HG02938 (cell line): Measurements from ENCODE around the gene ZNF326.
"Not testable (repeated sequence)": the region's sequence is repeated elsewhere in the genome, so short reads cannot be mapped to it uniquely, and the experiment has no call there.

Source experiments
- ATAC-seq: cut with Tn5 transposase; IDR thresholded peaks from one replicate; pipeline ENCODE4 v1.9.1; 2021; ENCODE audit warnings: mild to moderate bottlenecking, moderate library complexity; ENCODE audit not compliant: unreplicated experiment

The ZNF326 gene

DNA sequence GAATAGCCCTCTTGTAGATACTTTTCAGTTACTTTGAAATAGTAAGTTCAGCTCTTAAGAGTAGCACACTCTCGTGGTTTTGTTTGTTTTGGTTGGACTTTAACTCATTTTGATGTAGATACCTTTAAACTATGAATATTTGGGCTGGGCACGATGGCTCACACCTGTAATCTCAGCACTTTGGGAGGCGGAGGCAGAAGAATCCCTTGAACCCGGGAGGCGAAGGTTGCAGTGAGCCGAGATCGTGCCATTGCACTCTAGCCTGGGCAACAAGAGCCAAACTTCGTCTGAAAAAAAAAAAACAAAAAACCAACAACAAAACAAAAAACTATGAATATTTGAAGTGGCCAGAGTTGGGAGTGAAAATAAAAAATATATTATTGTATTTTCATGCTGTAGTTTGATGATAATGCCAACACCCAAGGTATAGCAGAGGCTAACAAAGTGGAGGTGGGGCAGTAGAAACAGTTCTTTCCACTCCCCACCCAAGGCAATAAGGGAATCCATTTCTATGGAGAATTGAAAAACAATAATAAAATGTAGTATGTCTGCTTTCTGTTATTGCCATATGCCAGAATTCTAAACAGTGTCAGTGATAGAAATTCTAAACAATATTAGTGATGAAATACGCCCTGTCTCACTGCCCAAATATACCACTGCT lies 1.7 kb downstream of the ZNF326 start:
- no peak for ATAC-seq

GRCh38 chr1:89997152-89997551 lies 2.2 kb downstream of the ZNF326 start:
- not testable (repeated sequence) for ATAC-seq

- ATAC-seq: no peak
Measured at GRCh38 chr1:89998306-89998705, 3.4 kb downstream of the ZNF326 start.

- ATAC-seq: no peak
Measured at GRCh38 chr1:89999208-89999607, 4.3 kb downstream of the ZNF326 start.

DNA sequence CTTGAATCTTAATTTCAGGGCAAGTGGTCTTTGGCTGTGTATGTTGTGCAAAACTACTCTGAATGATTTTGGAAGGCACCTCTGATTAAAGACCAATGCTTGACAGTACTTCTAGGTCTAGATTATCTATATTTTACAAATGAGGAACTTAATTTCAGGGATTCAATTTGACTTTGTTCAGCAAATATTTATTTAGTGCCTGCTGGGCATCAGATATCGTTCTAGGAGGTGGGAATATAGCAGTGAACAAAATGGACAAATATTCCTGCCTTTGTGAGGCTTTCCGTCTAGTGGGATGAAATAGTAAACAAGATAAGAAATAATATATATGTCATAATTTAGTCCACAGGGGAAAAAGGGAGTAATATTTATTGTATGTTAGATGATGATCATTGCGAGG lies 4.7 kb downstream of the ZNF326 start:
- ATAC-seq: no peak

- no peak for ATAC-seq
Measured at GRCh38 chr1:90000934-90001676, 6.2 kb downstream of the ZNF326 start.

DNA sequence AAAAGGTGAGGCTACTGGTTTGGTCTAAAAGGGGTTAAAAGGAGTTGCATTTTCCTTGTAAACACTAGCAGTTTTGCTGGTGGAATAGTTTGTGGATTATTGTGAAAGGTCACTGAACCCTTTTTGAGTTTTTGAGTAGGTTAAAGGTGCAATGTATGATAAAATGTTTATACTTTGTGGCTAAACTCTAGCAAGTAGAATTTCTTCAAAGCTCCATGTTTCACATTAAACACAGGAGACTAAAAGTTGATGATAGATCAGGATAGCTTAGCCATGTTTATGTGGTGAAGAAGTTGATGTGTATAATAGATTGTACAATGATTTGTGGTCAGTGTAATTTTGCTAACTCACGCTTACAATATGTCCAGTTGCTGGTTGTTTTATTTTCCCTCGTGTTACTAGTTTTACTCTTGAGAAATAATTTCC lies 13.1 kb downstream of the ZNF326 start:
- ATAC-seq: no peak

DNA sequence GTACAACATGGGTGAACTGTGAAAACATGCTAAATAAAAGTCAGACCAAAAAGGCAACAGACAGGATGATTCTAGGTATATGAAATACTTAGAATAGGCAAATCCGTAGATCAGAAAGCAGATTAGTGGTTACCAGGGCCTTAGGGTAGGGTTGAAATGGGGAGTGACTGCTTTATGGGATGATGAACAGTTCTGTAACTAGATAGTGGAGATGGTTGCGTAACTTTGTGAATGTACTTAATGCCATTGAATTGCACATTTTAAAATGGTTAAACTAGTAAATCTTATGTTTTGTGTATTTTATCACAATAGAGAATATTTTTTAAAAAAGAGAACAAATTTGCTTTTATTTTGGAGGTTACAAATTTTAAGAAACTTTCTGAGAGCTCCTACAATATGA lies 17.4 kb downstream of the ZNF326 start:
- no peak for ATAC-seq

DNA sequence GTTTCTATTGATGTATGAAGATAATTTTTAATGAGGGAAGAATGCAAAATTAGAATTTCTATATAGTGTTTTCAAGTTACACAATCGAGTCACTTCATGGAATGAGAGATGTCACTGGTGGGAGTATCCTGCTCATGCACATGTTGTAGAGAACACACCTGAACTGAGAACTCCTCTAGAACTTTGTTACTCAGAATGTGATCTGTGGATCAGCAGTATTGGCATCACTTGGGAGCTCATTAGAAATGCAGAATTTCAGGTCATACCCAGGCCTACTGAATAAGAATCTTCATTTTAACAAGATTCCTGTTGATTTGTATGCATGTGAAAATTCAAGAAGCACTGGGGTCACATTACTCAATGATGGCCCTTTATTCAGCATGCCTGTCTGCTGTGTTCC lies 28.8 kb downstream of the ZNF326 start:
- no peak for ATAC-seq

DNA sequence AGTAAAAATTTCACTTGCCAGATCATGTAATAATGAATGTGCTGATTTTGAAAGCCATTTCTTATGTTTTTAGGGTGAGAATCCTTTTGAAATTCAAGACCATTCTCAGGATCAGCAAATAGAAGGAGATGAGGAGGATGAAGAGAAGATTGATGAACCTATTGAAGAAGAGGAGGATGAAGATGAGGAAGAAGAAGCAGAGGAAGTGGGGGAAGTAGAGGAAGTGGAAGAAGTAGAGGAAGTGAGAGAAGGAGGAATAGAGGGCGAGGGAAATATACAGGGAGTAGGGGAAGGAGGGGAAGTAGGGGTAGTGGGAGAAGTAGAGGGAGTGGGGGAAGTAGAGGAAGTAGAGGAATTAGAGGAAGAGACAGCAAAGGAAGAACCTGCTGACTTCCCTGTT lies 32.4 kb downstream of the ZNF326 start:
- ATAC-seq: no peak

DNA sequence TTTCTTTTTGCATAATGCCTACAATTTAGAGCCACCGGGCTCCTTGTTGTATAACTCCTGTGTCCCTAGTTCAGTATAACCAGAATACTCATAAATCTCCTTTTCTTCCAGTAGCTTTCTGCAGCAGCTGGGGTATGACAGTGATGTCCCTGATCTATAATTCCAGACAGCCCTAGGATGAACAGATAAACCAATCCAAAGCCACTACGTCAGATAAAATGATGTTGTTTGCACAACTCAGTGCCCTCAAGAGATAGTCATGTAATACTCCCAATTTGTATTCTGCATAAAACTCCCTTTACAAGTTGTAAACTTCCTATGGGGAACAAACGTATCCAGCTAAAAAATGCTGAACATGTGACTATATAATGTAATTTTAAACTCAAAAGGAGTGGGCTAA lies 44.7 kb downstream of the ZNF326 start:
- ATAC-seq: no peak

DNA sequence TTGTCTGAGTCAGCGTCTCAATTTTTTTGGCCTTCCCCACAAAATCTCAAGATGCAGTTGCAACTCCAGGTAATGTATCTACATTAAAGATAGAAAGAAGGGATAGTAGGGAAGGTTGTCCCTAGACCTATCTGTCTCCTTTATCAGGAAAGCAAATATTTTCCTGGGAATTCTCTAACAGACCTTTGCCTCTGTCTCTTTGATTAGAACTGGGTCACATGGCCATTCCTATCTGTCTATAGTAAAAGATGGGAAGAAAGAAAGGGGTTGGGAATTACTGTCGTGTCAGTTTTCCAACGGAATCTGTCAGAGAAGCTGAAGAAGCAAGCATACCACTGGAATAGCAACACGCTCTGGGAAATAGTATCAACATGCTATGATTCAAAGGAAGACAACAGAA lies 48.7 kb downstream of the ZNF326 start:
- no peak for ATAC-seq

GRCh38 chr1:90044346-90044745 lies 49.4 kb downstream of the ZNF326 start:
- no peak for ATAC-seq

GRCh38 chr1:90045853-90046563 lies 51.1 kb downstream of the ZNF326 start:
- ATAC-seq: no peak

GRCh38 chr1:90046635-90047034 lies 51.7 kb downstream of the ZNF326 start:
- ATAC-seq: no peak

GRCh38 chr1:90048043-90048442 lies 53.1 kb downstream of the ZNF326 start:
- no peak for ATAC-seq

DNA sequence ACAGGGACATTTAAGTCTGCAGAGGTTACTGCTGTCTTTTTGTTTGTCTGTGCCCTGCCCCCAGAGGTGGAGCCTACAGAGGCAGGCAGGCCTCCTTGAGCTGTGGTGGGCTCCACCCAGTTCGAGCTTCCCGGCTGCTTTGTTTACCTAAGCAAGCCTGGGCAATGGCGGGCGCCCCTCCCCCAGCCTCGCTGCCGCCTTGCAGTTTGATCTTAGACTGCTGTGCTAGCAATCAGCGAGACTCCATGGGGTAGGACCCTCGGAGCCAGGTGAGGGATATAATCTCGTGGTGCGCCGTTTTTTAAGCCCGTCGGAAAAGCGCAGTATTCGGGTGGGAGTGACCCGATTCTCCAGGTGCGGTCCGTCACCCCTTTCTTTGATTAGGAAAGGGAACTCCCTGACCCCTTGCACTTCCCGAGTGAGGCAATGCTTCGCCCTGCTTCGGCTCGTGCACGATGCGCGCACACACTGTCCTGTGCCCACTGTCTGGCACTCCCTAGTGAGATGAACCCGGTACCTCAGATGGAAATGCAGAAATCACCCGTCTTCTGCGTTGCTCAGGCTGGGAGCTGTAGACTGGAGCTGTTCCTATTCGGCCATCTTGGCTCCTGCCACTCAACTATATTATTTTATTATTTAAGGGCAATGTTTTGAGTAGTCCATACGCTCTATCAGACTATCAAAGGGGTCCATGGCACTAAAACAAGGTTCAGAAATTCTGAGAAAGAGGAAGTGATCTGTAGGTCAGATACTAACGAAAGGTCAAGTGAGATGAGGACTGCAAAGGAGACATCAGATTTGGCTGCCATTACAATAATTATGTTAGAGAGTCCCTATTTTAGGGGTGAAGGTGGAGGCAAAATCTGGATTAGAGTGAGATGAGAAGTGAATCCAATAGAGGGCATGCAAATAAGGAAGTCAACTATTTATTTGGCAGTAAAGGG lies 68.1 kb downstream of the ZNF326 start:
- not testable (repeated sequence) for ATAC-seq

DNA sequence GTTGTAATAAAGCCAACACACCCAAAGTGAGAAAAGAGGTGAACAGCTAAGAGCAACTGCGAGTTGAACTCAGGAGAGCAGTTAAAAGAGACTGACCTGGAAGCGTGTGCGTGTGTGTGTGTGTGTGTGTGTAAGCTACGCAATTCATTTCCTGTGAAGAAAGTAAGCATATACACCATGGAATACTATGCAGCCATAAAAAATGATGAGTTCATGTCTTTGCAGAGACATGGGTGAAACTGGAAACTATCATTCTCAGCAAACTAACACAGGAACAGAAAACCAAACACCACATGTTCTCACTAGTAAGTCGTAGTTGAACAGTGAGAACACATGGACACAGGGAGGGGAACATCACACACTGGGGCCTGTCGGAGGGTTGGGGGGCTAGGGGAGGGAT lies 69.2 kb downstream of the ZNF326 start:
- not testable (repeated sequence) for ATAC-seq

DNA sequence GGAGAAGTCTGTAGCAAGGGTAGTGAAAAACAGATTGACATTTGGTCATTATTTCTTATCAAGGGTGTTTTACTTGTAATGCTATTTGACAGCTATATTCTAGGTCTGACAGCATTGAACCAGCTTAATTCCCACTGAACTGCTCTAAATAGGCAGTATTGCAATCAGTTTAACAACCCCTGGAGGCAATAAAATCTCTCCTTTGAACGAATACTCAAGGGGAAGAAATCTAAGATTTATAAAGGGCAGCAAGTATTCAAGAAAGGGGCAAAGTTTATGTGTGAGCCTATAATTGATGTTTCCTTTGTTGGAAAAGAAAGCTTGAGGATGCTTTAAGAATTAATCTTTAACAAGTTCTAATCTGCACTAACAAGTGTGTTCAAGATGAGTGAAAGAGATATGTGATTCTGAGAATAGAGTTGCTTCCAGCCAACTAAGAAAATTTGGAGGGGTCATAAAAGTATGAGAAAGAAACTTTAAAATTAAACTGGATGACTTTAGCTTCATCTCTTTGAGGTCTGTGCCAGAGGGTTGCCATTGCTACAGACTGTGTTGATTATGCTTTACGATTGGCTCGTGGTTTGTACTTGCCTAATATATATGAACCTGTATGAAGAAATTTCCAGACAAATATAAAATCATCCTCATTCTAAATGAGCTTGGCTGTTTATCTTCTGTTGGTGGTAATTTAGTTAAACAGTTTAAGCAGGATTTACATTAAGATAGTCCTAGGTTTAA lies 72.5 kb downstream of the ZNF326 start:
- ATAC-seq: no peak

DNA sequence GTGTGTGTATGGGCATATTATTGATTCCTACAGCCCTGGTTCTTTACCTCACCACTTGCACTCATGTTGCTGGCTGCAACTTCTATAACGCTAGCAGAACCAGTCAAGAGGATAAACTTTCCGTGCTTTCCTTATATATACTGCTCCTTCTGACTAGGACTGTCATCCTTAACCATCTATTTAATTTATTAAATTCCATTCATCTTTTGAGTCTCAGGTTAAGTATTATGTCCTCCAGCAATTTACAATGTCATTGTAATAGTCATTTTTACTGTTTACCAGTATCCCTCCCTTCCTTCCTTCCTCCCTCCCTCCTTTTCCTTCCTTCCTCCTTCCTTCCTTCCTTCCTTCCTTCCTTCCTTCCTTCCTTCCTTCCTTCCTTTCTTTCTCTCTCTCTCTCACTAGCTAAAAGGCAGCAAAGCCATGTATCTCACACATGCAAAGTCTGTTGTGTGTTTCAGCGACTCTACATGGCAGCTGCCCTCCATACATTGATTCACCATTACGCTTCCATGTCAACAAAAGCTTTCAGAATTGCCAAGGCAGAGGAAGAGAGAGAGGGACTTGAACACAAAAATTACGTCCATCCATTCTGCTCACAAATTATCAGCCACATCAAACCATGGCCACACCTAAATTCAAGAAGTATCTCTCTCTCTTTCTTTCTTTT lies 73.8 kb downstream of the ZNF326 start:
- ATAC-seq: no peak
